Activated T-helper 9 cell treated with anti-CD3 and anti-CD28 coated beads, Interleukin-2, amount 50 U/mL, for 16 hours (primary cell): ENCODE results near the gene AKR1B1.
A peak's percentile ranks its signal among the peaks of the same experiment; 100 is the strongest.

Source experiments
- DNase-seq: peaks from one replicate; pipeline ENCODE4 v3.0.0-alpha.2; 2020; ENCODE audit warnings: low read depth

AKR1B1 gene

GRCh38 chr7:134444198-134444960, 14.5 kb downstream of the AKR1B1 start:
- no peak for DNase-seq

GRCh38 chr7:134443396-134444070, 15.4 kb downstream of the AKR1B1 start:
- DNase-seq: no peak

- DNase-seq: no peak
Observed at GRCh38 chr7:134442441-134443220, 16.3 kb downstream of the AKR1B1 start.

- DNase-seq: no peak
Observed at GRCh38 chr7:134441264-134441663, 17.6 kb downstream of the AKR1B1 start.

GRCh38 chr7:134440476-134440875, 18.4 kb downstream of the AKR1B1 start:
- DNase-seq: no peak

GRCh38 chr7:134440067-134440466, 18.8 kb downstream of the AKR1B1 start:
- no peak for DNase-seq

GRCh38 chr7:134438946-134439345, 20.0 kb downstream of the AKR1B1 start:
- DNase-seq: no peak

- no peak for DNase-seq
Observed at GRCh38 chr7:134435161-134435920, 23.6 kb downstream of the AKR1B1 start.

- DNase-seq: no peak
Observed at GRCh38 chr7:134434701-134435100, 24.2 kb downstream of the AKR1B1 start.

- DNase-seq: no peak
Observed at GRCh38 chr7:134433430-134433829, 25.5 kb downstream of the AKR1B1 start.

GRCh38 chr7:134432296-134433152, 26.4 kb downstream of the AKR1B1 start:
- DNase-seq: peak; percentile 49

GRCh38 chr7:134431815-134432214, 27.1 kb downstream of the AKR1B1 start:
- DNase-seq: no peak

- DNase-seq: no peak
Observed at GRCh38 chr7:134429481-134429880, 29.4 kb downstream of the AKR1B1 start.

- no peak for DNase-seq
Observed at GRCh38 chr7:134428942-134429341, 30.0 kb downstream of the AKR1B1 start.

GRCh38 chr7:134427896-134428295, 31.0 kb downstream of the AKR1B1 start:
- DNase-seq: no peak

GRCh38 chr7:134425777-134426176, 33.1 kb downstream of the AKR1B1 start:
- DNase-seq: no peak

GRCh38 chr7:134422638-134423037, 36.3 kb downstream of the AKR1B1 start:
- DNase-seq: no peak

- no peak for DNase-seq
Observed at GRCh38 chr7:134422008-134422407, 36.9 kb downstream of the AKR1B1 start.

GRCh38 chr7:134420424-134421125, 38.3 kb downstream of the AKR1B1 start:
- DNase-seq: no peak

- DNase-seq: no peak
Observed at GRCh38 chr7:134419875-134420274, 39.0 kb downstream of the AKR1B1 start.
